NCI-H146 (cell line): ENCODE data around the gene PLXNB2.

Experiments
- DNase-seq: peaks from one replicate; lab custom pipeline; 2025; lab: John Stamatoyannopoulos, UW

The PLXNB2 gene

DNA sequence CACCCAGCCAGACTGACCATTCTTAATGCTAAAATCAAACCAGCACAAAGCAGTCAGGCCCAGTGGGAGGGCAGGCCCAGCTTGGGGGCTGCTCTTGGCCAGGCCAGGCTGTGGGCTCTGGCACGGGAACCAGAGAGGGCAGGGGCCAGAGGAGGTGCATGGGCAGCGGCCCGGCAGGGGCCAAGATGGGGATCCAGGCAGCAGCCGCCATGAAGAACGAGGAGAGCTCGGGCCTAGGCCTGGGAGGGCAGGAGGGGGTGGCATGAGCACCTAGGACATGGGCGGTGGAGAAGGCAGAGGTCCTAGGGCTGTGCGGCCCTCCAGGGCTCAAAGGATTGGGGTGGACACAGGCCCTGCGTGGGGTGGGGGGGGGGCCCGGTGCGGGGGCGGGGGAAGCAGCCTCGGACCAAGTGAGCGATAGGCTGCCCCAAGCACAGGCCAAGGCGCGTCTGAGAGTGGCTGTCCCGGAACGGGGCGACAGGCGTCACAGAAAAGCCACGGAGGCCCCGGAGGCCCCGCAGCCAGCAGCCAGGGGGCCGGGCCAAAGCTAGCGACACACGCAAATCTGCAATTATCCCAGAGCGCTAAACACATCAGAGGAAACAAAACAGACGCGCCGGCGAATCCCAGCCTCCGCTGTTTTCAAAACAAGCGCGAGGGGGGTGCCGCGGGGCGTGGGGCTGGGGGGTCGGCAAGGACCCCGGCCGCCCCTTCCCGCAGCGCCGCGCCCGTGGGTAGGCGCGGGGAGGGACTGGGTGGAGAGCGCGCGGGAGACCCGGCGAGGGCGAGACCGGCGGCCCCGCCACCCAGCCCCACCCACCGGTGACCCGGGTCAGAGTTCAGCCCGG, 8.3 kb downstream of the PLXNB2 start:
- no peak for DNase-seq

DNA sequence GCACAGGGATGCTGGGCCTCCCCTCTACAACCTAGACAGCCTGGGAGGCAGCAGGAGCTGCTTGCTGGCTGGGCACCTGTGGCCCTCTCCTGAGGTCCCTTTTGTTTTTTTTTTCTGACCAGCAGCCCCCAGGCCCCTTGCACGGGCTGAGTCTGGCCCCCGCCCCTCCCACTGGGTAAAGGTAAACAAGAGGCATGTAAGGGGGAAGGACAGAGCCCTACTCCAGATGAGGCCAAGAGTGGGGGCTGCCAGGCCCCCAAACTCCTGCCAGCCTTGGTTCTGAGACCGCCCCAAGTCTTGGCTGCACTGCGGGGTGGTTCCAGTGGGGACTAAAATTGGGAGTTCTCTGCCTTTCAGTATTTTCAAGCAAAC, 9.2 kb downstream of the PLXNB2 start:
- no peak for DNase-seq

DNA sequence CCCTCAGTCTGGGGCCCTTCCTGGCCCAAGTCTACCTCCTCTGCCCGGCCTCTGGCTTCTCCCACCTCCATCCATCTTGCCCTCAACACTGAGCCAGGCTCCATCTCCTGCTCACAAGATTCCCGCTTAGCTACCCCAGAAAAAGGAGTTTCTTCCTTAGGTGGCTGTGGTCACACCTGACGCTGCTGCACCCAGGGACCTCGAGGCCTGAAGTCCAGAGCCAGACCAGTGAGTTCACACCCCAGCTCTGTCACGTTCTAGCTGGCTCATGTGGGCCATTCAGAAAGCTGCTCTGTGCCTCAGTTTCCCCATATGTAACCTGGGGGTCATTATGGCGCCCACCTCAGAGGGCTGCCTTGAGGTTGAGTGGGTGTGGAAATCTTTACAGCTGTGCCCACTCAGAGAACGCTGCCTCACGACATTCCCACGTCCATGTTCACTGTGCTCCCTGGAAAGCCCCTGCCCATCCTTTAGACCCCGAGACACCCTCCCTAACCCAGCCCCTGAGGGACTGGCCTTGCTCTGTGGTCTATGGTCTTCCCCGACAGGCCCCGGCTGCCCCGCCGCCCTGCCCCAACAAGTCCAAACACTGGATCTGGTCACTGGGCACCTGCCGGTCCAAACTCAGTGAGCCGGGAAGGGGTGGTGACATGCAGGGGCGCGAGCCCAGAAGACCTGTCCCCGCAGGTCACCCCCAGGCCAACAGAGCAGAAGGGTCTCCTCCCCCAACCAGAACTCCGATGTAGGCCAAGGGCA, 9.8 kb downstream of the PLXNB2 start:
- no peak for DNase-seq

DNA sequence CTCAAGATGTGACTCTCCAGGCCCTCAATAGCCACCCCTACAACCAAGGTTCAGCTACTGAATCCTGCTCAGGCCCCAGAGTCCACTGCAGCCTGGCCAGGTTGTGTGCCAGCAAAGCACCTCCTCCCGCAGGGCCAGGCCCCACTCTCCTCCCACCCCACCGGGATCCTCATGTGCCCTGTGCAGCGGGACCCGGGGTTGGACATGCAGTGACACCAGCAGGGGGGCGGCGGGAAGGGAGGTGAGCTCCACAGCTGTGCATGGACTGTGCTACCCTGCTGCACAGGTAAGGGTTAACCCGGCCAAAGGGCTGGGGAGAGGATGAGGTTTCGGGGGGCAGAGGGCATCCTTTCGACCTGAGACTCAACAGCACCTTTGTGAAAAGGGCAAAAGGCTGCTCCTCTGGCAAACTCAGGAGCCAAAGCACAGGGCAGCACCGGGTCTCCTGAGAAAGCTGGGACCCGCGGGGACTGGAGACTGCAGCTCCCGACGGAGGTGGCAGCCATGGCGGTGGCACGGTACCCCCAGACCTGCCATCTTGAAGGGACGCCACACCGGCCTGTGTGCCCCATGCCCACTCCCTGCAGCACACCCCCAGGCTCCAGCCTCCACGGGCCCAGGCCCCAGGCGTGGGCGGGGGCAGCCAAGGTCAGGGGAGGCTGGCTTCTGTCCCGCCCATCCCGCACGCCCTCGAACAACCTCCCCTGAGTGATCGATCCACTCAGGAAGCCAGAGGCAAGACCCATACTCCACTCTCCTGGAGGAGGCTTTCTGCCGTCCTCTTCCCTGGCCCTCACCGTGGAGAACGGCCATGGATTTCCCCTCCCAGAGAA, 10.6 kb downstream of the PLXNB2 start:
- DNase-seq, result no peak

DNA sequence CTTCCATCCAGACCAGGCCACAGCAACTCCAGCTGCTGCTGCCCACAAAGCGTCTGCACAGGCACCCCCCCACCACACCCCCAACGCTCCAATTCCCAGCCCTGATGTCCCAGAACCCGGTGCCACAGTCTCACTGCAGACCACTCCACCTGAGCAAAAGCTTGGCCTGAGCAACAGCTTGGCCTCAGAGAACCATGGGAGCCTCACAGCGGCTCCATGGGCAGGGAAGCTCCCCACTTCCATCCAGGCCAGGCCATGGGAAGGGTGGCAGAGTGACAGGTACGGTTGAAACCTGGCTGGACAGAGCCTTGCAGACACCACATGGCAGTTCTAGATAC, 13.2 kb downstream of the PLXNB2 start:
- no peak for DNase-seq

DNA sequence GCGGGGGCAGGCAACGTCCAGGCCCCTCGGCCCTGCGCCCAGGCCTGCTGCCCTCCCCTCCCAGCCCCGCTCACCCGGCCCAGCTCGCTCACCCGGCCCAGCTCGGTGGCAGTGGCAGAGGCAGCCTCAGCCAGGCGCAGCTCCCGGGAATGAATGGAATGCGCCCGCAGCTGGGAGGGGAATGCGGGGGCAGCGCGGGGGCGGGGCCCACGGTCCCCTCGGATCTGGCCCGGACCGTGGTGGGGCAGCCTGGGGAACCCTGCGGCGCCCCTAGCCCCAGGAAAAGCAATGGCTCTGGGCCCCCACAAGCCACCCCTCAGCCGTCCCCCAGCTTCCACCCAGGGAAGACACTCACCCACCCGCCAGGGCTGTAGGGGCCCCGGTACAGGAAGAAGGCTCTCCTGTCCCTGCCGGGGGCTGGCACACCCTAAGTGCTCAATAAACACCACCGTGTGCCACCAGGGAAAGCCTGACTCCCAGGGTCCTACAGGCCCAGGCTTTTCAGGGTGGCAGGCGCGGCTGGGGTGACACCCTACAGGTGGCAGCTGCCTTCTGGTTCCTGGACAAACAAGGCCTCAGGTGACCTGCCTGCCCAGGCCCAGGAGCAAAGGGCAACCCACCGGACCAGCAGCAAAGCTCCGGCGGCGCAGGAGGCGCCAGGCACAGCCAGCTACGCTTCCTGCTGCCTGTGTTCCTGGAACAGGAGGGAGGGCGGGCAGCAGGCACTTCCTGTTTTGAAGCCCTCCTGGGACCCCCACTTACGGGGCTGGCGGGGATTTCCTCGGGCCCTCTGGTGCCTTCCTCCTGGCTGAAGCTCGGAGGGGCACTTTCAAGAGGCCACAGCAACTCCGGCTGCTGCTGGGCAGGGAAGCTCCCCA, 13.8 kb downstream of the PLXNB2 start:
- DNase-seq, result no peak

DNA sequence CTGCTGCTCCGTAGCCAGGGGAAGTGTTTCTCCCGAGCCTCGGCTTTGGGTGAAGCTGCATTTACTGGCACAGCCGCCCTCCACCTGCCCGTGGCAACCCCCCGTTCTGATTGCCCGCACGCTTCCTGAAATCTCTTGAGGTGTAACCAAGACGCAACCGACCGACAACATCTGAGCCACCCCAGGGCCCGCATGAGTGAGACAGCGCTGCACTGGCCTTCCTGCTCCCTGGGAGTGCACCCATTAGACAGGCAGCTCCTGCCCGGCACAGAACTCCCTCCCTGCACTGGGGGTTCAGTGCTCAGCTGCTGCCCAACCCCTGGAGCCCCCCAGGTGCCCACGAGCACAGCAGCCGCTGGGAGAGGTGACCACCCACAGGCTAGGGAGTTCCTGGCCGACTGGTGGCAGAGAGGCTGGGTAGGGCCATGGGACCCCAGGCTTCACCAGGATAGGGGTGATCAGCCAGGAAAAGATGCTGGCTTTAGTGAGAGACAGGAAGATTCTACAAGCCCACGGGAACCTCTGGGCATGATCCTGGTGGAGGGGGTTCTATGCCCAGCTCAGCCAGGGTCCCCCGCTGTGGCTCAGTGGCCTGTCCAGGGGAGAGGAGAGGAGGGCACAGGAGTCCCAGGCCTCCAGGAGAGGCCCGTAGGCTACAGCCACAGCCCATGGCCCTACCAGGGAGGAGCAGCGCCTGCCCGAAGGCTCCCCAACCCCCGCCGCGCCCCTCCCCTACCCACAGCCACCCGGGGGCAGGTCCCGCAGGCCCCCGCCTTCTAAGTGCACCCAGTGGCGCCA, 14.6 kb downstream of the PLXNB2 start:
- no peak for DNase-seq

DNA sequence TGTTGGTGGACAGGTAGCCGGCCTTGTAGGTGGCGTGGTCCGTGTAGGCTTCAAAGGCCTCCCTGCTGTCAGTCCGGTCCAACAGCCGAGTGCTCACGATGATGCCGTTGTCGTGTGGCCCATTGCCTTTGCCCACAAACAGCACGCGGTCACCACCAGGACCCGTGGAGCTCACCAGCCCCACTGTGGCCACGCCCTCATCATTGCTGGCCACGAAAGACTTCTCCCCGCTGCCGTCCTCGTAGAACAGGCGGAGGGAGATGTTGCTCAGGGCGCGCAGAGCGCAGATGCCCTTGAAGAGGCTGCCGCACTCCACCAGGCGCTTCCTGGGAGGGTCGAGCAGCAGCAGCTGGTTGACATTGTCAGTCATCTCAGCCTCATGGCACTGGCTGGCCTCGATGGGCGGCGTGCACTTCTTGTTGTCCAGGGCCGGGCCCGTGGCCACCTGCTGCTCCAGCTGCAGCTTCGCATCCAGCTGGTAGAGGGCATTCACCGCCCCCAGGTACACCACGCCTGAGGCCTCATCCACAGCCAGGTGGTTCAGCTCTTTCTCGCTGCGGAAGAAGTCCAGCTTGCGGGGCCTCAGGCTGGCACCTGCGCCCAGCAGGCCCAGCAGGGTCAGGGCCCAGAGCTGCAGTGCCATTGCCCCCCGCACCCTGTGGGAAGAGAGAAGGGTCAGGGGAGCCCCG, 17.4 kb downstream of the PLXNB2 start:
- no peak for DNase-seq

DNA sequence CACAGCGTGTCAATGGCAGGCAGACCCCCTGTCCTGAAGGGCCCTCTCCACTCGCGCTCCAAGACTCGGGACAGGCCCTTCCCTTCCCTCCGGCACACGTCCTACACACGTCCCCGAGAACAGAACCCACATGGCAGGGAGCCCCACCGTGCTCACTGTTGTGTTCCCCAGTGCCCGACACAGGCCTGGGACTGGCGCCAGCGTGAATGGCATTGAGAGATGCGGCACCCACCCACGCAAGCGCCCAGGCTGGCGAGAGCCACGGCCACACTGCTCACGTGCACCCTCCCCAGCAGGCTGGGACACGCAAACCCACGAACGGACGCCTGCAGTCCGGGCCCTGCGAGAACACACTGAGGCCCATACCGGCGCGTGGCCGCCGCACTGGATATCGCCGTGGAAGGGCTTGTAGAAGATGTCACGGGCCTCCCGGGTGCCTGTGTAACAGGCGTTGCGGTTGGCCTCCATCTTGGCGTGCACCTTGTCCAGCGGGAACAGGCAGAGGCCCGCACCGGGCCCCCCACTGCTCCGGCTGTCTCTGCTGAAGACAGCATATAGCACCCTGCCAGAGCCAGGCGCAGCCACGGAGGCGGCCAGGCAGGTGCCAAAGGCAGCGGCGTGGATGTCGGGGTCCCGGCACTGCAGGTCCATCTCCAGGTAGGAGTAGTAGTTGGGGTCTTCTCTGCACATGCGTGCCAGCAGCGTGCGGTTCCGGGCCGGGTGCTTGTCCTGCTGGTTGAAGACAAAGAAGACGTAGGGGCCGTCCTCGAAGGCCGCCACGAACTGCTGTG, 18.1 kb downstream of the PLXNB2 start:
- no peak for DNase-seq

DNA sequence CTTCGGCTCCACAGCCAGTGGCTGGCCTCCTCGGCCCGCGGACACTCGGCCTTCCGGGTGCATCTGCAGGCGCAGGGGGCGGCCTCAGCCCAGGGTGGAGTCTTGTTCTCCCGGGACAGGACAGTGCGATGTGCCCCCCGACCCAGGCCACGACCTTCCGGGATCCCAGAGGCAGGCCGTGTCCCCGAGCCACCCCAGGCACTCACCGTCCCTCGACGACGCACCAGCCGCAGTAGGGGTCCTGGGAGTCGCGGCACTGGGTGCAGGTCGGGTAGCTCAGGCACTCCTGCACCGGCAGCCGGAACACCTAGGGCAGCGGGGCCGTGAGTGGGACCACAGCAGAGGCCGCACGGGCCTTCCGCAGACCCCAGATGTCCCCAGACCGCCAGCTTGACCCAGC, 19.7 kb downstream of the PLXNB2 start:
- DNase-seq, result no peak

DNA sequence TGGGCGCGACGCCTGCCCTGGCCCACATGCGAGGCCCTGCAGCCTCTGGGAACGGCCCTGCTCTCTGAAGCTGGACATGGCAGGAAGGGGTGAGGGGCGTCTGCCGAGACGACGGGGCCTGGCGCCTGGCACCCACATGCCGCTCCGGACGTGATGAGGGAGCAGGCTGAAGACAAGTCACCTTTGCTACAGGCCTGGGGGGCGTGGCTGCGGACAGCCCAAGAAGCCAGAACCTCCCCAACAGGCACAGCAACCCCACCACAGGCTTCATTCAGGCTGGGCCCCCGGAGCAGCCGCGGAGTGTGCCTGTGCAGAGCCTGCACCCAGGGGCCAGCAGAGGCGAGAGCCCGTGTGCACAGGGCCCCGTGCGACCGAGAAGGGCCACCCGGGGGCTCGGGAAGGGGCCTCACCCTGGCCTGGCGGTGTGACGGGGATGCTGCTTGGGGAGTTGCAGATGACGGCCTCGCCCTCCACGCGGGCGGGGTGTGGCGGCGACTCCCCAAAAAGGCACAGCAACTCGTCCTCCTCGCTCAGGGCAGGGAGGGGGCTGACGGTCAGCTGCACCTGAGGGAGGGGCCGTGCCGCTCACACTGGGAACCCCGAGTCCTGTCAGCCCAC, 20.6 kb downstream of the PLXNB2 start:
- no peak for DNase-seq

DNA sequence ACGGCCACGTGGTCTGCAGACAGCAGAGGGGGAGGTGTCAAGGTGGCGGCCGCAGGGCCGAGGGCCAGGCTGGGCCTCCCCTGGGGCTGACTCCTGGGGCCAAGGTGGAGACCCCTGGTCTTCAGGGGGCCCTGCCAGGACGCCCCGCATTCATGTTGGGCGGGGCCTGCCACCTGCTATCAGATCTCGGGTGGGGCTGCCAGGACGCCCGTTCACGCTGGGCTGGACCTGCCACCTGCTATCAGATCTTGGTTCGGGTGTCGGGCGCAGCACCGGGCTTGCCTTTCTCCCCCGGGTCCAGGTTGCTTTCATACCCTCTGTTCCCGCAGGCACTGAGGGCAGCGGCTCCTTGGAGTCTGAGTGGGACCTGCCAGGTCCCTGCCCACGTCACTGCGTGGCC, 21.2 kb downstream of the PLXNB2 start:
- no peak for DNase-seq

DNA sequence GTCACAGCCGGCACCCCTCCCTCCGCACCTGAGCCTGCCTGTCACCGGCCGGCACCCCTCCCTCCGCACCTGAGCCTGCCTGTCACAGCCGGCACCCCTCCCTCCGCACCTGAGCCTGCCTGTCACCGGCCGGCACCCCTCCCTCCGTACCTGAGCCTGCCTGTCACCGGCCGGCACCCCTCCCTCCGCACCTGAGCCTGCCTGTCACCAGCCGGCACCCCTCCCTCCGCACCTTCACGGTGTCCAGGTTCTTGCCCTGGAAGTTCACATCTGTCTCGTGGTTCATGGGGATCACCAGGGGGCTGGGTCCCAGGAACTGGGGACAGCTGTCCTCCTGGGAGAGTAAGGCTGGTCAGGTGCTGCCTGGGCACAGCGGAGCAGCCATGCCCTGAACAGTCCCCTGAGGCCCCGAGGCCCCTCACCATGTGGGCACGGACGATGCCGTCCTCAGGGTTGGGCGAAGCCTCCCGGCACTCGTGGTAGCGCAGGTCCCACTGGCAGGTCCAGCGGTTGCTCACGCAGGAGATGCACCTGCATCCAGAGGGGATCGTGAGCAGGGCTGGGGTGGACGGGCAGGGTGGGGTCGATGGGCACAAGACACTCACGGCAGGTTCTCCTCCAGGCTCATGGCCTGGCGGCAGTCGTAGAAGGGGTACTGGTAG, 21.7 kb downstream of the PLXNB2 start:
- no peak for DNase-seq

DNA sequence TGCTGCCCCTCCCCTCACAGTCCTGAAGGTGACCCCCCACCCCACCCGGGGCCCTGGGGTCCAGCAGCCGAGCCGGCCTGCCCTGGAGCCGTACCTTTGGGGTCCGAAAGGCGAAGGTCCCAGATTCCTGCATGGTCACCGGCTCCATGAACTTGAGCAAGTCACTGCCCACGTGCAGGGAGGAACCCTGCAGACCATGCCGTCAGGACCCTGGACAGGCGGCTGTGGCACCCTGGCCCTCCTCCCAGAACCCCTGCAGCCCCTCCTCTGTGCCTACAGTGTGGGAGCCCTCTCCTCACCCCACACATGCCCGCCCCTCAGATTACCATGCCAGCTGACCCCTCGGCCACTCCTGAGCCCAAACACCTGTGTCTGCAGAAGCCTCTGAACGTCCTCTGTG, 23.0 kb downstream of the PLXNB2 start:
- no peak for DNase-seq

DNA sequence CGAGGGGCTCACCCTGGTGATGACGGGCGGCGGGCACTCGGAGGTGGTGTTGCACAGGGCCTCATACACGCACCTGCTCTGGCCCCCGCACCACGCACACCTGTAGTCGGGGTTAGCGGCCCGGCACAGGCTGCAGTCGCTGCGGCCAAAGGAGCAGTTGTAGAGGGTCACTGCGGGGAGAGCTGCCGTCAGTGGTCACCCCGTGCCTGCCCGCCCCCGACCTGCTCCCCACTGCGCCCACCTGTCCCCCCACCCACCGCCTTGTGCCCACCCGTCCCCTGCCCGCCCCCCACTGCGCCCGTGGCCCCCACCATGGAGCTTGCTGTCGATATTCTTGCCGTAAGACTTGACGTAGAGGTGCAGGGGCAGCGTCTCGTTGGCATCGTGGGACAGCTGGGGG, 23.6 kb downstream of the PLXNB2 start:
- DNase-seq, result no peak

DNA sequence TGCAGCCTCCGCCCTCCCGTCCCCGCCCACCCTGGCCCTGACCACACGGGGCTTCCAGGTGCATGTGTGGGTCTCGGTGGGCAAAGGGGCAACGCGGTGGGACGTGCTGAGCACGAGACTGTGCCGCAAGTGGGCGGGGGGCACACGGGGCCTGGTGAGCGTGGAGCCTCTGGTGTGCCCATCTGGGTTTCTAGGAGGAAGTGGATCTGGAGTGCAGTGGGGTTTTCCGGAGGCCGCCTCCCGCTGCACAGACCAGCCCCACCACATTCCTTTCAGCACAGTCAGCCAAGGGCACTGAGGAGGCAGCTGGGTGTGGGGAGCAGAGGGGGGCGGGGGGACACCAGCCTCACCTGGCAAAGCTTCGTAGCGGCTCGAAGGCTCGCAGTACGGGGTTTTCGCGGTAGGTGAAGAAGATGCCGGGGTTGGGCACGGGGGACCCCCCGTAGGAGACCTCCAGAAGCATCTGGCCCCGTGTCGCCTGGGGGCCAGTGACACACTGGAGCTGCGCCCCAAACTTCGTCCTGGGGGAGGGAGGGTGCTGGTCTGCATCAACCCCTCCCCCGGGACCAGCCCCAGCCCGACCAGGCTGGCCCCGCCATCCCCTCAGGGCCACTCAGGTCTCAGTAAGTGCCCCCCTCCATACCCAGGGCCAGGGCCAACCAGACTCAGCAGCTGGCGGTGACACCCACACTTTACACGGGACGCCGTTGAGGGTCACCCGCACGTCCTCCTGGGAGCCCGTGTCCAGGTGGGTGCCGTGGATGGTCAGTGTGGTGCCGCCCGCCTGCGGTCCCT, 24.9 kb downstream of the PLXNB2 start:
- no peak for DNase-seq

DNA sequence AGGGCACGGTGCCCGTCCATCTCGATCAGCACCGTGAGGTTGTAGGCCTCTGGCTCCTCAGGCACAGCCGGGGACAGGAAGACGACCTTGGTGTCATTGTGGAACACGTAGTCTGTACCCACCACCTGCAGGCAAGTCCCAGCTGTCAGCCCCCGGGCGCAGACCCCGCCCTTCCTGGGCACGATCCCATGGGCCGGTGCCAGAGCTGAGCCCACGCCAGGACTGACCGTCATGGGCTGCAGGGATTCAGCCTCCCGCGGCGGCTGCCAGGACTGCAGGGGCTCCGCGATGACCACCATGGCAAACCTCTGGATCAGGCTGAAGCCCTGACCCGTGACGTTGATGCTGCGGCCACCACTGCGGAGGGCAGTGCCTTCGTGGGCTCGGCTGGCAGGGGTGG, 25.5 kb downstream of the PLXNB2 start:
- no peak for DNase-seq

DNA sequence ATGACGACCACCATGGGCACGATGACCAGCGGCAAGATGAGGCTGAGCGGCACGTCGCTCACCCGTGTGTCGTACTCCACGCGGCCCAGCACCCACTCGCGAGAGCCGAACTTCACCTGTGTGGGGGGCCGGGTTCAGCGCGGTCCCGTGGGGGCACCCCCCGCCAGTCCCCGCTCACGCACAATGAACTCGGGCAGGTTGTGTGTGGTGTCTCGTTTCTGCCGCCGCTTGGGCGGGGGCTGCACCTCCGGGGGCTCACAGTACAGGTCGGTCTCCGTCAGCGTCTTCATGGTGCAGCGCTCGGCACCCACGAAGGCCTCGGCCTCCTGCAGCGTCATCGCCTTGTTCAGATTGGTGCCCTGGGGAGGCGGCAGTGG, 26.1 kb downstream of the PLXNB2 start:
- no peak for DNase-seq
